Peyer's patch (tissue), 4 donors: Measurements from ENCODE around the gene TAF1C.

Experiments used
- POLR2A ChIP-seq, 2 donors: fragments of 450-650 bp; IDR thresholded peaks; one replicate each; pipeline ENCODE4 v1.5.1; 2017; ENCODE audit warnings: antibody characterized with exemption in 2 of 2, mild to moderate bottlenecking in 2 of 2, moderate library complexity in 2 of 2
- TF ChIP-seq, protein P1 (sequence below), 6 experiments: fragments of 450-650 bp in 4 of 6; fragments of 200-600 bp in 2 of 6; sonication (generic) in 1 of 6; IDR thresholded peaks; one replicate each; pipeline ENCODE4 v1.5.1; 2017 to 2019; ENCODE audit warnings: antibody characterized with exemption in 6 of 6, mild to moderate bottlenecking in 3 of 6, moderate library complexity in 1 of 6

GRCh38 chr16:84139628-84140258 lies 47.1 kb downstream of the TAF1C start:
- TF ChIP-seq, protein P1, sequence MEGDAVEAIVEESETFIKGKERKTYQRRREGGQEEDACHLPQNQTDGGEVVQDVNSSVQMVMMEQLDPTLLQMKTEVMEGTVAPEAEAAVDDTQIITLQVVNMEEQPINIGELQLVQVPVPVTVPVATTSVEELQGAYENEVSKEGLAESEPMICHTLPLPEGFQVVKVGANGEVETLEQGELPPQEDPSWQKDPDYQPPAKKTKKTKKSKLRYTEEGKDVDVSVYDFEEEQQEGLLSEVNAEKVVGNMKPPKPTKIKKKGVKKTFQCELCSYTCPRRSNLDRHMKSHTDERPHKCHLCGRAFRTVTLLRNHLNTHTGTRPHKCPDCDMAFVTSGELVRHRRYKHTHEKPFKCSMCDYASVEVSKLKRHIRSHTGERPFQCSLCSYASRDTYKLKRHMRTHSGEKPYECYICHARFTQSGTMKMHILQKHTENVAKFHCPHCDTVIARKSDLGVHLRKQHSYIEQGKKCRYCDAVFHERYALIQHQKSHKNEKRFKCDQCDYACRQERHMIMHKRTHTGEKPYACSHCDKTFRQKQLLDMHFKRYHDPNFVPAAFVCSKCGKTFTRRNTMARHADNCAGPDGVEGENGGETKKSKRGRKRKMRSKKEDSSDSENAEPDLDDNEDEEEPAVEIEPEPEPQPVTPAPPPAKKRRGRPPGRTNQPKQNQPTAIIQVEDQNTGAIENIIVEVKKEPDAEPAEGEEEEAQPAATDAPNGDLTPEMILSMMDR (IDR thresholded peaks at IDR 0.05) = no peak
- TF ChIP-seq POLR2A (IDR thresholded peaks at IDR 0.05) = no peak
